GM18499 (cell line): Measurements from ENCODE around the gene RAB7A.
A peak's percentile ranks its signal among the peaks of the same experiment; 100 is the strongest.

Source experiments
- ATAC-seq: cut with Tn5 transposase; IDR thresholded peaks from one replicate; pipeline ENCODE4 v1.9.1; 2021; ENCODE audit warnings: moderate number of reproducible peaks; ENCODE audit not compliant: insufficient read depth, unreplicated experiment

The RAB7A gene

DNA sequence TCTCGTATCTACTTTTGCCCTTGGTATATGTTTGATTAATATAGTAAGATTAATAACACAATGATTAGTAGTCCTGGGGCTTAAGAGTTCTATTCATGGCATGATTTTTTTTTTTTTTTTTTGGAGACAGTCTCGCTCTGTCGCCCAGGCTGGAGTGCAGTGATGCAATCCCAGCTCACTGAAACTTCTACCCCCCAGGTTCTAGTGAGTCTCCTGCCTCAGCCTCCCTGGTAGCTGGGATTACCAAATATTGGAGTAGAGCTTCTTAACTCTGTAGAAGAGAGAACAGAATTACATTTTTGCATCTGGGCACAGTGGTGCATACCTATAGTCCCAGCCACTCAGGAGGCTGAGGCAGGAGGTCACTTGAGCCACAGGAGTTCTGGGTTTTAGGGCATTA is 58.9 kb downstream of the RAB7A start:
- ATAC-seq, result no peak

GRCh38 chr3:128786434-128787020 is 60.5 kb downstream of the RAB7A start:
- ATAC-seq, result no peak

- no peak for ATAC-seq
Observed at GRCh38 chr3:128787256-128788253, 61.6 kb downstream of the RAB7A start.

- no peak for ATAC-seq
Observed at GRCh38 chr3:128788268-128788869, 62.4 kb downstream of the RAB7A start.

DNA sequence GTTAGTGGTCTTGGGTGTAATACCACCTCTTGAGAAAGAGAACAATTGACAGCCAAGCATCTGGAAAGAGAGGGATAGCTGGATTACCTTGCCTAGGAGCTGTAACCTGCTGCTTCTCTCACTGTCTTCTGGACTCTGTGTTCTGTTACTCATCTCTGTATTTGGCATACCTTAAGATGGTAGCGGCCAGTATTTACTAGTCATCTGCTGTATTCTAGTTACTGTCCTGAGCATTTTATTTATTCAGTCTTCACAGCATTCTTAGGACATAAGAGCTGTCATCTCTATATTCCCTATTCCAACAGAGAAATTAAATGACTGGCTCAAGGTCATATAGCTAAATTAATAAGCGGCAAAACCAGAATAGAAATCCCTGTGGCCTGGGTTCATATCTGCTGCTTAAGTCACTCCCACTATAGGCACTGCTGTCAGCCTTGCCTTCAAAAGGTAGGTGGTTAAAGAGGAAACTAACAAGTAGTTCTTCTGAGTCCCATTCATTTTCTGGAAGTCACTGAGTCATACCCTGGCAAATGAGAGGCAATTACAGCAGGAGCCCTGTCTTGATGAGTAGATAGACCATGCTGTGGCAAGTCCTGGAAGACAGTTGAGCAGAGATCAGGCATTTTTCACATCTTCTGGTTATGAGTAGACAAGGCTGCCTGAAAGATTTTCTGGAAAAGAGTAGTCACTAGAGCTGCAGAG is 68.2 kb downstream of the RAB7A start:
- no peak for ATAC-seq

DNA sequence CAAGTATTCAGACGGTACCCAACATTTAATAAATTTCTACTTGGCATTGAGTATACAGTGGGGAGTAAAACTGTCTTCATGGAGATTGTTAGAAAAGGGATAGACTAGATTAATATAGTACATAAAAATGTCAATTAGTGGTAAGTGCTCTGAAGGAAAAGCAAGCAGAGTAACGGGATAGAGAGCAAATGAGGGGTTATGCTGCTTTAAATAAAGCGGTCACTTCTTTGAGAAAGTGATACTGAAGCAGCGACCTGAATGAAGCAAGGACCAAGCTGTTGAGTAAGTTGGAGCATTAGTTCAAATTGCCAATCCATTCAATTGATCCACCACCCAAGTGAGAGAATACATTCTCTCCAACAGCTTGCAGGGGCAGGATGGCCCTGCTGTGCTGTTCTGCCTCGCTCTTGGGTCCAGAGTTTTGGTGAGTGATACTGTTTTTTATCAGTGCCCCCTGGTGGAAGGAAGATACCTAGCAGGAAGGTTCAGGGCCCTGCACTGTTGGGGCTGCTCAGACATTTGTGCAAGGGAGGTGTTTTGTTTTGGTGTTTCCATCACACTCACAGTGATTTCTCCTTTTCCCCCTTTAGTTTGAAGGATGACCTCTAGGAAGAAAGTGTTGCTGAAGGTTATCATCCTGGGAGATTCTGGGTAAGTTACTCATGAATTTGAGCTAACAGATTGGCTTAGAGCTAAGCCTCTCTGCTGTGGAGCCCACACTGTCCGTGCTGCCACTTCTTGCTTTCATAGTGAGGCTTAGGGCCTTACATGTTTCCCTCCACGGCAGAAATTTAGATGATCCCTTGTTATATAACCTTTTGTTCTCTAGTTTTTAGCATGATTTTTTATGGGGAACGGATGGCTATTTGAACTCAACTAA is 69.0 kb downstream of the RAB7A start:
- no peak for ATAC-seq

GRCh38 chr3:128799653-128800052 is 73.7 kb downstream of the RAB7A start:
- ATAC-seq, result no peak

GRCh38 chr3:128800241-128801187 is 74.5 kb downstream of the RAB7A start:
- no peak for ATAC-seq

DNA sequence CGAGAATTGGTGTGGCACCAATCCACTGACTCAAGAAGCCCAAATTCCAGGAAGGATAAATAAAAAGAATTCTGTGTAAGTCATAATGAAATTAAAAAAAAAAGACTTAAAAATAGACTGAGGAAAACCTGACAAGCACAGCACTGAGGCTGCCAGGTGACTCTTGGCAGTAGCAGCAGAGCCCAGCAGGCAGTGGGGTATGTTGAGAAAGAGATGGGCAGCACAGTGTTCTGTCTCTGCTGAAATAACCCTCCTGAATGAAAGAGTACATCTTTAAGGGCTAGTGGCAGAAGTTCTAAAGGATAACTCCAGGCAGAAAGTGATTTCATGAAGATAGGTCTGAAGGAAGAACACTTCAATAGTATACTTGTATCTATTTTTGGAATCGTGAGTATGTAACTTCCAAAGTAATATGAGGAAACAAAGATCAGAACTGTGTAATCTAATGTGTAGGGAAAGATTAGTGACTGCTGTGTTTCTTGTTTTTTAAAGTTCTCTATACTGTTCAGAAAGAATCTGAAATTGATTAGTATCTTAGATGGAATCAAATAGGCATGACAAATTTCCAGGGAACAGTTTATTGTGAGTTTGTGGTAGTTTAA is 75.9 kb downstream of the RAB7A start:
- no peak for ATAC-seq

- no peak for ATAC-seq
Observed at GRCh38 chr3:128803307-128803706, 77.3 kb downstream of the RAB7A start.

DNA sequence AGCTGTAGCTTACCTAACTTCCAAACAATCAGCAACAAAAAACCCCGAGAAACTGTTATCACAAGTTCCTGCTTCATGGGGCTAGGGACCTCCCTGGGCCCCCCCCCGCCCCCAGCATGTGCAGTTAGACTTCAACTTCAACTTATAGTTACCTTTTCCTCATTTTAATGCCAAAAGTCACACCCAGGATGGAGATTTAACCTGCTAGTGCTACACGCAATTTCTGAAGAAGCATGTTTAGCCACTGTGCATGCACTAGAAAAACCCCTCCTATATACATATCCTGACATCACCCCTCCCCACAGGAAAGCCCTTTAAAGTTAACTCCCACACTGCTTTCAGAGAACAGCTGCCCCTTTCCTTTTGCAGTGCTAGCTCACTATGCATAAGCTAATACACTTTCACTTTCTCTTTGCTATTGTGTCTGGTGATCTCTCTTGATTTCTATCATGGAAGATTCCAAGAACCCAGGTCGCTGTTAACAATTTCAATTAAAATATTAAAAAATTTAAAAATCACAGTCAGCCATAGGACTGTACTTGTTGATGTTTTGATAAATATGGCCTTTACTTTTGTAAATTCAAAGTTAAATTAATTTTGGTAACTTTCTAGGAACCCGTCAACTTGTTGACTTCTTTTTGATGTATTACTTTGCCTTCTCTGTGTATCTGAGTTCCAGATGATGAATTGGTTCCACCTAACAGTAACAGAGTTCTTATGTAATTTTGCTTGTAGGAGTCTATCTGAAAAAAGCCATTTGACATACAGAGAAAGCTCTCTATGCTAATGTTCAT is 78.2 kb downstream of the RAB7A start:
- ATAC-seq, result peak; percentile 66

DNA sequence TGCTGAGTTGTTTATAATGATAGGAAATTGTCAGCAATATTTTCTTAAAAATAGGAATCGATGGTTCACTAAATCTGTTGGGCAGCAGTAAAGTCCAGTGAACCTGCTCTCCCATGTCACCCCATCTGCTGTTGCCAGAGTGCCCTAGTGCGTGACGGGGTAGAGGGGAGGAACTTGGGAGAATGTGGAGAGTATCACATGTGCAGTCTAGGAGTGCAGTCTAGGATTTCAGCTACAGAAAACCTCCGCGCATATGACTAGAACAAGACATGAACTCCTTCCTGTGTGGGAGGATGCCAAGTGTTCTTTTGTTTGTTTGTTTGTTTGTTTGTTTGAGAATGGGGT is 78.8 kb downstream of the RAB7A start:
- ATAC-seq, result no peak

DNA sequence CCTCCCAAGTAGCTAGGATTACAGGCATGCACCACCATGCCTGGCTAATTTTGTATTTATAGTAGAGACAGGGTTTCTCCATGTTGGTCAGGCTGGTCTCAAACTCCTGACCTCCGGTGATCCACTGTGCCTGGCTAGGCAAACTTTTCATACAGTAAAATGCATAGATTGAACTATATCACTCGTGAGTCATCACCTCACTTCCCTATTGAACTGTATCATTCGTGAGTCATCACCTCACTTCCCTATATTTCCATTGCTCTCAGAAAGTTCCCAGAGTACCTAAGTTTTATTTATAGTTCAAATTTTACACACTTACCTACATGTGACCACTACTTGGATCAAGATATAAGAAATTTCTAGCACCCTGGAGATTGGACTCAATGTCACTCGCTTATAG is 79.8 kb downstream of the RAB7A start:
- no peak for ATAC-seq

GRCh38 chr3:128806588-128806987 is 80.6 kb downstream of the RAB7A start:
- ATAC-seq, result no peak

DNA sequence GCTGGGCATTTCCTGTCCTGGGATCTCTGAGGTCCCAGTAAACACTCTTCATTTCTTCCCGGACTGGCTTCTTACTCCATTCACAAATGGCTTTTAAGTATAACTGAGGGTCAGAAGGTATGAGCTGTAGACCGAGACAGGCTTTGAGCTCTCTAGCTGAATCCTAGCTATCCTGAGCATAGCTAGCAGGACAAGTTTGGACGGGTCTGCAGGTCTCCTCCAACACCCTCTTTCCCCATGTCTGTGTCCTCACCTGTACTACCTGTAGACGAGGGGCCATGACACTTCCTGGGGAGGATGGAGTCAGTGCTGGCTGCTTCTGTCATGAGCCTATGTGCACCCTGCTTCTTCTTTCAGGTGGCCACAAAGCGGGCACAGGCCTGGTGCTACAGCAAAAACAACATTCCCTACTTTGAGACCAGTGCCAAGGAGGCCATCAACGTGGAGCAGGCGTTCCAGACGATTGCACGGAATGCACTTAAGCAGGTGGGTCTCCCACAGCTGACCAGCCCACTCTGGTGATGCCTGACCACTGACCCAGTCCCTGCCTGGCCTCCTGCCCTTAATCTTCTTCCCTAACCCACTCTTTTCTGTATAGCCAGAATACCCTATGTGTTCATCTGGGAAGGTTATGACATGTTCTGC is 81.3 kb downstream of the RAB7A start:
- ATAC-seq, result no peak

- ATAC-seq, result no peak
Observed at GRCh38 chr3:128808672-128809071, 82.7 kb downstream of the RAB7A start.

- no peak for ATAC-seq
Observed at GRCh38 chr3:128813097-128813496, 87.1 kb downstream of the RAB7A start.
